Germinal center (tissue), 1 donor: ENCODE data around the gene GSPT1.
A peak's percentile ranks its signal among the peaks of the same experiment; 100 is the strongest.
"Not testable (repeated sequence)": the region's sequence is repeated elsewhere in the genome, so short reads cannot be mapped to it uniquely, and the experiment has no call there.

Experiments used
- DNase-seq: peaks from one replicate; pipeline ENCODE4 v3.0.0; 2012; ENCODE audit warnings: mixed read lengths, low spot score

Gene GSPT1

DNA sequence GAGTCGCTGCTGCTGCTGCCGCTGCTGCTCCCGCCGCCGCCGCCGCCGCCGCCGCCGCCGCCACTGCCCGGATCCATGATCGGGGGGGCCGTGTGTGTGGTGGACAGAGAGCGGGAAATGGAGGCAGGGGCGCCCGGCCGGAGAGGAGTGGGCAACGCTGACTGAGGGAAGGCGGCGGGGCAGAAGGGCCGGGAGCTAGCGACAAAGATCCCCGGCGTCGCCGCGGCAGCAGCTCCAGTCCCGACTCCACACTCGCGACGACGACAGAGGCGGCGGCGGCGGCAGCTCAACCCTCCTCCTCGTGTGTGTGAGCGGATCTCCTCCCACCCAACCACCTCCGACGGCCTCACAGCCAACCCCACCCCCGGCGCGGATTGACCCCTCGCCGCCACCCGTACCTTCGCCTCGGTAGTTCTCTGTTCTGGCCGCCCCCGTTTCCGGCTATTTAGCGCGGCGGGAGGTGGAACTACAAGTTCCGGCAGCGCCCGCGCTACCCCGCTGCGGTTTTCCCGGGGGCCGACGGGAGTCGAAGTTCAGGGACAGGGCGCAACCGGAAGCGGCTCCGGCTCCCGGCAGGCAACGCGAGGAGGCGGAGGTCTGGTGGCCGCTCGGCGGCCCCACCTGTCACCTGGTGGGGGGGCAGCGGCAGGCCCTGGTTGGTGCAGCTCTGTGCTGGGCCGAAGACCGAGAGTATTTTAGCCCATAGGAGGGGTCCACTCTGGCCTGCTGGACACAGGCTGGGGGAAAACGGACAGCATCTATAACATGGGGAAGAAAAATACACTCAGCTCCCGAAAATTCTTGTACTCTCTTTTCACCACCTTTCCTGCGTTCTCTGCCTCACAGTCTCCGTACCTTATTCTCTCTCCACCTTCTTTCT, at the start of gene GSPT1:
Gene GSPT1, minus strand, starts transcription at position 313 of the 880 bp plus-strand sequence. Its CDS starts 236 bp downstream, at position 77.
- peak; percentile 92 for DNase-seq

DNA sequence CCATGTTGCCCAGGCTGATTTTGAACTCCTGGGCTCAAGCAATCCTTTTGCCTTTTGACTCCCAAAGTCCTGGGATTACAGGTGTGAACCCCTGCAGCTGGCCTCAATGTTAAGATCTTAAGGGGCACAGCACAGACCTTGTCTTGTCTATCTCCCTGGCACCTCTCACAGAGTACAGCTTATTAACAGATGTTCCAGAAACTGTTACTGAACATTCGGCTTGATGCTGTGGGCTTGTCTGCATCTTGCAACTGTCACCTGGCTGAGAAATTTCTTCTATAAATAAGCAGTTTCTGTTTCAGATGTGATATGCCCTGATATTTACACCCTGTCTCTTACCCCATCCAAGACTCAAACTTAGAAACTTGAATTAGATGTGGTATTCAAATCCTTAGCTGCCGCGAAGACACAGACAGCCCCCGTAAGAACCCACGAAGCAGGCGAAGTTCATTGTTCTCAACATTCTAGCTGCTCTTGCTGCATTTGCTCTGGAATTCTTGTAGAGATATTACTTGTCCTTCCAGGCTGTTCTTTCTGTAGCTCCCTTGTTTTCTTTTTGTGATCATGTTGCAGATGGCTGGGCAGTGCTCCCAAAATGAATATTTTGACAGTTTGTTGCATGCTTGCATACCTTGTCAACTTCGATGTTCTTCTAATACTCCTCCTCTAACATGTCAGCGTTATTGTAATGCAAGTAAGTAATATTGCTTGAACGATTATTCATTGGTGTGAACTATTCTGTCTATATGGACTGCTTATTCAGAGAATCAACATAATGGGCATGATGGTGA, 49.2 kb upstream of the GSPT1 start, which contains the start of gene TNFRSF17:
Gene TNFRSF17, plus strand, starts transcription at position 450 of the 791 bp plus-strand sequence. Its CDS starts 115 bp downstream, at position 565.
- peak; percentile 64 for DNase-seq

DNA sequence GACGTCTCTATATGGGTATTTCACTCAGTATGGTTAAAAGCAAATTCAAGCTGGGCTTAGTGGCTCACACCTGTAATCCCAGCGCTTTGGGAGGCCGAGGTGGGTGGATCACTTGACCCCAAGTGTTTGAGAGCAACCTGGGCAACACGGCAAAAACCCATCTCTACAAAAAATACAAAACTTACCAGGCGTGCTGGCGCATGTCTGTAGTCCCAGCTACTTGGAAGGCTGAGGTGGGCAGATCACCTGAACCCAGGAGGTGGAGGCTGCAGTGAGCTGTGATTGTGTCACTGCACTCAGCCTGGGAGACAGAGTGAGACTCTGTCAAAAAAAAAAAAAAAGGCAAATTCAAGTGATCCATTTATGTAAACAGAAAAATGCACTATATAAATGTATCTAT, 48.0 kb upstream of the GSPT1 start:
- DNase-seq = no peak

DNA sequence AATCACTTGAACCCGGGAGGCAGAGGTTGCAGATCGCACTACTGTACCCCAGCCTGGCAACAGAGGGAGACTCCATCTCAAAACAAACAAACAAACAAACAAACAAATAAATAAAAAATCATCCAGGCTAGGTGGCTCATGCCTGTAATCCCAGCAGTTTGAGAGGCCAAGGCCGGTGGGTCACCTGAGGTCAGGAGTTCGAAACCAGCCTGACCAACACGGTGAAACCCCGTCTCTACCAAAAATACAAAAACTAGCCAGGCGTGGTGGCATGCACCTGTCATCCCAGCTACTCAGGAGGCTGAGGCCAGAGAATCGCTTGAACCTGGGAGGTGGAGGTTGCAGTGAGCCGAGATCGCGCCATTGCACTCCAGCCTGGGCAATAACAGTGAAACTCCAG, 47.2 kb upstream of the GSPT1 start:
- not testable (repeated sequence) for DNase-seq

DNA sequence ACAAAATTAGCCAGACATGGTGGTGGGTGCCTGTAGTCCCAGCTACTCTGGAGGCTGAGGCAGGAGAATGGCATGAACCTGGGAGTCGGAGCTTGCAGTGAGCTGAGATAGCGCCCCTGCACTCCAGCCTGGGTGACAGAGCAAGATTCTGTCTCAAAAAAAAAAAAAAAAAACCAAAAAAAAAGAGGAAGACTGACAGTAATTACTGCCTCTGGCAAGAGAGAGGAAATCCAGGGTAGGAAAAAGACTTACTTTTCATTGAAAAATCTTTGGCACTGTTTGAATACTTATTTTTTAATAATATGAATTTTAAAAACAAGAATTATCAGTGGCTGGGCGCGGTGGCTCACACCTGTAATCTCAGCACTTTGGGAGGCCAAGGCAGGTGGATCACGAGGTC, 46.7 kb upstream of the GSPT1 start:
- DNase-seq = not testable (repeated sequence)

DNA sequence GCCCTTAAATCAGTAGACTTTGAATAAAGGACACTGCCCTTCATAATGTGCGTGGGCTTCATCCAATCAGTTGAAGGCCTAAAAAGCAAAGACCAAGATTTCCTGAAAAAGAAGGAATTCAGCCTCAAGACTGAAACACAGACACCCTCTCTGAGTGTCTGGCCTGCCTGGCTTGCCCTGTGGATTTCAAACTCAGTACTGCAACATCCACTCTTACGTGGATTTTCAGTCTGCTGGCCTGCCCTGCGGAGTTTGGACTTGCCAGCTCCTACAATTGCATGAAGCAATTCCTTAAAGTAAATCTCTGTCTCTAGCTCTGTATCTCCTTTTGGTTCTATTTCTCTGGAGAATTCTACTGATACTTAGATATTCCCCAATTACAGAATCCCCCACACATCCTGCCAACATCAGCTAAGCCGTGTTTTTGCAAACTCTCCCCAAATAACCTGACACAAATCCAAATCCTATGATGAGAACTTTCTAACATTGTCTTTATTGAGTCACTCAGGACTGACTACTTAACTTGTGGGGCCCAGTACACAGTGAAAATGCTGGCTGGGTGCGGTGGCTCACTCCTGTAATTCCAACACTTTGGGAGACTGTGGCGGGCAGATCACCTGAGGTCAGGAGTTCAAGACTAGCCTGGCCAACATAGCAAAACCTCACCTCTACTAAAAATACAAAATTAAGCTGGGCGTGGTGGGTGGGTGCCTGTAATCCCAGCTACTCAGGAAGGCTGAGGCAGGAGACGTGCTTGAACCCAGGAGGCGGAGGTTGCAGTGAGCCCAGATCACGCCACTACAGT, 42.0 kb upstream of the GSPT1 start:
- DNase-seq = no peak

DNA sequence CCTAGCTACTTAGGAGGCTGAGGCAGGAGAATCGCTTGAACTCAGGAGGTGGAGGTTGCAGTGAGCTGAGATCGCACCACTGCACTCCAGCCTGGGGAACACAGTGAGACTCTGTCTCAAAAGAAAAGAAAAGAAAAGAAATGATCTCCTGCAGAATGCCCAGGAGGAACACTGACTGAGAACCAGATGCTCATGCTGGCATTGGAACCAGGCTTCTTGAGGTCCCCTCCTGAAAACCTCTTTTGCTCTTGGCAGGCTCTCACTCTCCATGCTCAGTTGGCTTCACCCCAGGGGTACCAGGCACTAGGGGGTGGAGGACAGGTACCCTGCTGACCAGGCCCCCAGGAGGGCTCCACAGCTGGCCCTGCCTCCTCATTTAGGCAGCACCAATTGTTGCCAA, 40.8 kb upstream of the GSPT1 start:
- DNase-seq = no peak

DNA sequence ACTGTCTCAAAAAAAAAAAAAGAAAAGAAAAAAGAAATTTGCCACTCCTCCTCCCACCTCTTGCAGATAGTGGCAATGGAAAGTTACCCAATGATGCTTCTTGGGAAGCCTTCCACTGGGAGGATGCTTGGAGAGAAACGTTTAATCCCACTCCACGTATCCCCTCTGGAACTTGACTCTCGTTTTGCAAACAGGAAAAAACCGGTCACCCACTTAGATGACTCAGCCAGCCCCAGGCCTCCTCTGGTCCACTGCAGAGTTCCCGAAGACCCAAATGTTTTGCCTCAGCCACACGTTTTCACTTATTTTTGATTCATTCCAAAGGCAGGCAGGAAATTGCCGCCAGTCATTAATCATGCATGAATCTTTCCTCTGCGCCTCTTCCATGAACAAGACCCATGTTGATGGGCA, 40.0 kb upstream of the GSPT1 start:
- no peak for DNase-seq

DNA sequence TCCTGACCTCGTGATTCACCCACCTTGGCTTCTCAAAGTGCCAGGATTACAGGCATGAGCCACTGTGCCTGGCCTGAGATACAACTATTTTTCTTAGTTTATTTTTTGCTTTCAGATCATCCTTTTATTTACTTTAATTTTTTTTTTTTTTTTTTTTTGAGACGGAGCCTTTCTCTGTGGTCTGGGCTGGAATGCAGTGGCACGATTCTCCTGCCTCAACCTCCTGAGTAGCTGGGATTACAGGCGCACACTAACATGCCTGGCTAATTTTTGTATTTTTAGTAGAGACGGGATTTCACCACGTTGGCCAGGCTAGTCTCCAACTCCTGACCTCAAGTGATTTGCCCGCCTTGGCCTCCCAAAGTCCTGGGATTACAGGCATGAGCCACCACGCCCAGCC, 37.8 kb upstream of the GSPT1 start:
- DNase-seq = not testable (repeated sequence)

DNA sequence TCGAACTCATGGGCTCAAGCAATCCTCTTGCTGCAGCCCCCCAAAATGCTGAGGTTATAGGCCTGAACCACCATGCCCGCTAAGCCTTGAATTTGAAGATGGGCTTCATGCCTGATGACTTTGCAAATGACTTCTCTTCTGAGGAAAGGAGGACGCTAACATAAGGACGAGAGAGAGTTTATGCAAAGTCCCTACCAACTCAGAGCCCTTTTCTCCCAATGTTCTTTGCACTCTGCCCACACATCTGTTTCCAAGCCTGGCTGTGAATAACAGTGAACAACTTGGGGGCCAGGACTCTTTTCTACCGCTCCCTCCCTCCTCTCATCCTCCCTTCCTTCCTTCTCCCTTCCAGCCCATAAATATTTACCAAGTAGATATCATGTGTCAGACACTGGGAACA, 34.6 kb upstream of the GSPT1 start:
- DNase-seq = peak; percentile 36

DNA sequence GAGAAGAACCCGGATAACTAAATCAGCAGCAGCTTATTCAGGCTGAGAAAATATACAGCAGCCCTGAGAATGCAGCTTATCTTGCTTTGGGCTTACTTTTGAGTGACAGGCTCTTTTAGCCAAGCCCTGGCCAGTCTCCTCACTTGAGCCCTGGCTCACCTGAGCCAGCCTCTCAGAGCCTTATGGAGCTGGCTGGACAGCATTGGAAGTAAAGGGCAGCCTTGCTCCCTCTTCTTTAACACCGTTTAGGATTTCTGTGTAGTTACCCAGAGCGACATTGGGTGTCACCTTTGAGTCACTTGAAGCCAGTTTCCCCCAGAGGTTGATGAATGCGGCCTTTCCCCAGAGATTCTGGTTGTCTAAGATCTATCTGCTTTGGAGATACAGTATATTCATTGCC, 33.8 kb upstream of the GSPT1 start:
- DNase-seq = peak; percentile 76

DNA sequence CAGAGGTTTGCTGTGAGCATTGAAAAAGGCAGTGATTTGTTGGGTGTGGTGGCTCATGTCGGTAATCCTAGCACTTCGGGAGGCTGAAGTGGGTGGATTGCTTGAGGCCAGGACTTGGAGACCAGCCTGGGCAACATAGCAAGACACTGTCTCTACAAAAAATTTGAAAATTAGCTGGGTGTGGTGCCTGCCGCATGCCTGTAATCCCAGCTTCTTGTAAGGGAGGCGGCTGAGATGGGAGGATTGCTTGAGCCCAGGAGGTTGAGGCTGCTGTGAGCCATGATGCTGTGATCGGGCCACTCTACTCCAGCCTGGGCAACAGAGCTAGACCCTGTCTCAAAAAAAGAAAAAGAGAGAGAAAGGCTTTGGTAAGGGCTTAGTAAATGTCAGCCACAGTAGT, 33.1 kb upstream of the GSPT1 start:
- DNase-seq = no peak

DNA sequence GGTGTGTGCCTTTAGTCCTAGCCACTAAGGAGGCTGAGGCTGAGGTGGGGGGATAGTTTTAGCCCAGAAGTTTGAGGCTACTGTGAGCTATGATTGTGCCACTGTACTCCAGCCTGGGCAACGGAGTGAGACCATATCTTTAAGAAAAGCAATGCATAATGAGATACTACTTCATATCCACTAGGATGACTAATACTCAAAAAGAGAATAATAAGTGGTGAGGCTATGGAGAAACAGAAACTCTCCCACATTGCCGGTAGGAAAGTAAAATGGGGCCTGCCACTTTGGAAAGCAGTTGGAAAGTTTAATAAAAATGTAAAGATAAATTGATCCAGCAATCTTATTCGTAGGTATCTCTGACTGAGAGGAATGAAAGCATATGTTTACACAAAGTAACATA, 30.7 kb upstream of the GSPT1 start:
- DNase-seq = no peak

DNA sequence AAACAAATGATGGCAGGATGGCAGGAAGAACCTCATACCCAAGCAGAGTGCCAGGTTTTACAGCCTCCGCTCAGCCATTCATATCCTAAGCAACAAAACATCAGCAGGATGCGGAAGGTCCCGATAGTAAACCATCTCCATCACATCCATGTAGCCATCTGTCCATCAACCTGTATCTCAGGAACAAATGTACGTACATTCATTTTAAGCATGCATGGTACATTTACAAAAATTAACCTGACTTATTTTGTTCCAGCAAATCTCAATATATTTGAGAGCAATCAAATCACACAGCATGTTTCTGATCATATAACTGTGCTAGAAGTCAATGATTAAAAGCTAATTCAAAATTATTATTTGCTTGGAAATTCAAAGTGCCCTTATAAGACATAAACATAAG, 26.2 kb upstream of the GSPT1 start, which contains the start of gene NPIPB2:
Gene NPIPB2, minus strand, starts transcription at position 101 of the 400 bp plus-strand sequence. Its CDS starts 0 bp downstream, at position 101.
- not testable (repeated sequence) for DNase-seq

DNA sequence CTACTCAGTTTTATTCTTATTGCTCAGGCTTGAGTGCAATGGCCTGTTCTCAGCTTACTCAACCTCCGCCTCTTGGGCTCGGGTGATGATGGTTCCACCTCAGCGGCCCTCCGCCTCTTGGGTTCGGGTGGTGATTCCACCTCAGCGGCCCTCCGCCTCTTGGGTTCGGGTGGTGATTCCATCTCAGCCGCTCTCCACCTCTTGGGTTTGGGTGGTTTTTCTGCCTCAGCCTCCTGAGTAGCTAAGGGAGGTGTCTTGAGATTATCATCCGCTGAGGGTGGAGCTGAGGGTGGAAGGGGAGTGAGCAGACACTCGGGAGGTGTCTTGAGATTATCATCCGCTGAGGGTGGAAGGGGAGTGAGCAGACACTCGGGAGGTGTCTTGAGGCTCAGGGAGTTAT, 11.6 kb upstream of the GSPT1 start:
- not testable (repeated sequence) for DNase-seq

DNA sequence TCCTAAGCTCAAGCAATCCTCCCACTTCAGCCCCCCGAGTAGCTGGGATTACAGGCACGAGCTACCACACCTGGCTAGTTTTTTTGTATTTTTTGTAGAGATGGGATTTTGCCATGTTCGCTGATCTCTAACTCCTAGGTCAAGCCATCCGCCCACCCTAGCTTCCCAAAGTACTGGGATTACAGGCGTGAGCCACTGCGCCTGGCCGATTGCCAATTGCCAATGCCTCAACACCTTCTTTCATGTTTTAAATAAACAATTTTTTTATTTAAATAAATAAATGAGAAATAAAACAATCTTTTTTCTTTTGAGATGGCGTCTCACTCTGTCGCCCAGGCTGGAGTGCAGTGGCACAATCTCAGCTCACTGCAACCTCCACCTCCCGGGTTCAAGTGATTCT, 8.3 kb upstream of the GSPT1 start:
- not testable (repeated sequence) for DNase-seq

DNA sequence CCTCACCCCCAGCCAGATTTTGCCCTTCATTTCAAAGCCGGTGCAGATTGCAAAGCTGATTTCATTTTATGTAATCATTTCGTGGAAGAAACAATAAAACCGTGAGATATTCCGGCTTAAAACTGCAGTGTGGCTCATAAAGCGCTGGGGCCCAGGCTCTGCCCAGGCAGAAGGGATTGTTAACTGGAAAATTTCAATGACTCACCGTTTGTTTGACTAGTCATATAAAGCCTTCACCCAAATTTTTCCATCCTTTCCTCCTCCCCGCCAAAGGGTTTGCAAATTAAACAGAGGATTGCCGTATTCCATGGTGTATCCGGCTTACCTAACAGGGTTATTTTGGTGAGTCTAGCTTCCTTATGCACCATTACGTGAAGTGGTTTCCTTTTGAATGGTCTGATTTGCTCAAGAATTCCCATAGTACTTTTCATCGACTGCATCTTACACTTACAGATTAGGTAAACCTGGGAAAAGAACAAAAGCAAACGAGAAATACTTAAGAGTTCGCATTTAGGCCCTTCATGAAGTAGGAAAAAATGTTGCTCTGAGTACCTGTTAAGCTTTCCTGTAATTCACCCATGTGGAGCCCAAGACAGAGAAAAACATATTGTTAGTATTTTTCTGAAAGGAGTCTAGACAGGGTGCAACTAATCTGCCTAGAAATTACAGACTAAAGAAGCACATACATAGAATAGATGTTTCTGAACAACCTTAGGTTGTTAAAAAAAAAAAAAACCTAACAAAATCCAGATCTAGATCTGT, 949 bp upstream of the GSPT1 start:
- no peak for DNase-seq

DNA sequence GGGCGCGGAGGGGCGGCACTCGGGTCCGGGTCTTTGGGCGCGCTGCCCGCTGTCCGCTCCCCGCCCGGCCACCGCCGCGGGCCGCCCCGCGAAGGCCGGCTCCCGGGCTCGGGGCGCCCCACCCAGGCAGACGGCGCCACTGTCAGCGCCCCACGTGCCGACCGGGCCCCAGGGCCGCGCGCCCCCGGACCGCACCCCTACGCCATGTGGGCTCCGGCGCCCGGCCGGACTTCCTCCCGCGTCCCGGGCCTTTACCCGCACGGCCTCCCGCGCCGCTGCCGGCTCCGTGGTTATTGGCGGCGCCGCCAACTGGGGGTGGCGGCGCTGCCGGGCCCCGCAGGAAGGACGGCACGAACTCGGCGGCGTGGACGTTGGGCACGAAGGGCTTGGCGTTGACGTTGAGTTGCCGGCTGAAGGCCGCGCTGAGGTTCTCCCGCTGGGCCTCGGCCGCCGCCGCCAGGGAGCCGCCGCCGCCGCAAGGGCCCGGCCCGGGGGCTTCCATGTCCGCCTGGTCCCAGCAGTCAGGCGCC, 577 bp downstream of the GSPT1 start:
- peak; percentile 70 for DNase-seq

DNA sequence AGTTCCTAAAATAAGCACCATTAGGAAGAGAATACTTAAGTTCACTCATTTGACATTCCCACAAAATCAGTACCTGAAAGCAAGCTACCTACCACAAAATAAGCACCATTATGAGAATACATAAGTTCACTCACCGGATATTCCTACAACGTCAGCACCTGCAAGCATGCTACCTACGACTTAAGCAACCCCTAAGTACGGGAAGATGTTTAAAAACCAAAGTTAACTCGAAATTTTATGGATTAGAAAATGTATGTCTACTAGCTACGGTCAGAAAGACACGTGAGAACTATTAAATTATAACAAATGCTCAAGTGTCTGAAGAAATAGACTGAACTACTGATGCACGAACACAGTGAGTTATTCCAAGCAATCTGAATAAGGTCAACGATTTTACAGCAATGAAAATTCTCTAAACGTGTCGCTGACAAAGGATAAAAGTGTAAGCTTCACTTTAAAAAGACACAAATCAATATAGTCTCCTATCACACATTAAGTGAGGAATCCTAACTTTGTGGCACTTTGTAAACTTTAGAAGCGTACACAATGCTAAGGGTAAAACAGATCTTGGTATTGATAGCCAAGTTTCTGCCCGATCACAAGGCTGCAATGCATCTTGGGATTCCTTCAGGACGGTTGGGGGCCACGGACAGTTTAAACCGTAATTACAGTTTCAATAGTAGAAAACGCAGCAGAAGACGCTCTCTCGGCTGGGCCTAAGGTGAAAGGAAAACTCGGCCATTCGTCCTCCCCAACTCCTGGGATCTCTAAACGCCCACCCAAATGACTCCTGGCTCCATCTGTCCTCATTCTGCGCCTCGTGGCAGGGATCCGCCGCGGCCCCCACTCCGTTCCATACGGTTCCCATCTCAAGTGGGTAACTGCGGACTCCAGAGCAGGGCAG, 1.3 kb downstream of the GSPT1 start:
- DNase-seq = peak; percentile 30
